ENCODE measurements around the gene TBC1D10B.
"Not testable (repeated sequence)": the region's sequence is repeated elsewhere in the genome, so short reads cannot be mapped to it uniquely, and the experiment has no call there.

Gene TBC1D10B

DNA sequence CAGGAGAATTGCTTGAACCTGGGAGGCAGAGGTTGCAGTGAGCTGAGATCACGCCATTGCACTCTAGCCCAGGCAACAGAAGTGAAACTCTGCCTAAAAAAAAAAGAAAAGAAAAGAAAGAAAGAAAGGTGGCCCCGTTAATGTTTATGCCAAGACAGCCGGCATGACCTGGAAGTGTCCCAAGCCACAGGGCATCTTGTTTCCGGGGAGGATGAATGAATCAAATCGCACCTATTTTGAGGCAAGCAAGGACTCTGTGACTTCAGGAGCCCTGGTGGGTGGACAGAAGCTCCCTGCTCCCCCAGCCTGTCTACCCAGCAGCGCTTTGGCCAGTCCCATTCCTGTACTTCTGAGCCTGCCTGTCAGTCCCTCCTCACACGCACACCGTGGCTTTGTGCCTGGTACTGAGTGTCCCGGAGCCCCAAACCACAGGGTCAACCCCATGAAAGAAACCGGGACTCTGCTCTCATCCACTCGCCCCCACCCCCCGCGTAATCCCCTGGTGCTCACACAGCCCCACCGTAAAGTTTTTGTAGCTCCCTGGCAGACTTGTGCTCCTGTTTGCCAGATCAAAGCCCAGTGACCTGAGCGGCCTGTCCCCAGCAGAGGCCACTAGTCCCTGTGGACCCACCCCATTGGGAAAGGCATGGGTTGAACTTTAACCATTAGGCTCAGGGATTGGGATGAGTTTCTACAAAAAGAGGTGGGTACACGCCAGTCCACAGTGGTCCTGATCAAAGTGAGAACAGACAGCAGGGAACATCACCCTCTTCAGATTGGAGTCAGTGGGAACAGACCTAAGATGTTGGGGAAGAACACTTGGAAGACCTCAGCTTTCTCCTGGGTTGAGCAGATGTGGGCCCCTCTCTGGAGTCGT lies 34.5 kb downstream of the TBC1D10B start:
- TF ChIP-seq POLR2AphosphoS5 (IDR thresholded peaks at IDR 0.05; ENCODE audit: low read depth, low read length): no peak
- TF ChIP-seq TAF1 (IDR thresholded peaks at IDR 0.05; ENCODE audit: borderline replicate concordance, low read depth, low read length): no peak
- TF ChIP-seq POLR2A (IDR thresholded peaks at IDR 0.05; ENCODE audit: low read depth, low read length): no peak
- no peak for FAIRE-seq
- DNase-seq (ENCODE audit: insufficient read length): no peak

DNA sequence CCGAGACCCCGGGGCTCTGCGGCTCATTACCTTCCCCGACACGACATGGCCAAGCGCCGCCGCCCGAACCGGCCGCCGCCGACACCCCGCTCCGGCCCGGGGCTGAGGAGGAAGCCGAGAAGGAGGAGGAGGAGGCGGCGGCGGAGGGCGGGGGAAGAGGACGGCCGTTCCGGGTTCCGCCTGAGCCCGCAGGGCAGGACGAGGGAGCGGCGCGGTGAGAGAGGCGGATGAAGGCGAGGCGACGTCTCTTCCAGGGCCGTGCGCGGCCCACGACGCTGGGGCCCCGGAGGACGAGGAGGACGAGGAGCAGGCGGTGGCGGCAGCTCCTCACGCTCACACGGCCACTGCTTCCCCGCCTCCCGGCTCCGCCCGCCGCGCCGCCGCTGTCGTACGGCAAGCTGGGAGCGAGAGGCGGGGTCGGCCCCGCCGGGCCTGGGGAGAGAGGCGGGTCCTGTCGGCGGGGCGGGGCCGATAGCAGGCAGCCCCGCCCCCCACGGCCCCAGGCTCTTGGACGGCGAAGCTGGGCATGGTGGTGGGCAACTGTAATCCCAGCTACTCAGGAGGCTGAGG lies 35.2 kb downstream of the TBC1D10B start:
- TF ChIP-seq POLR2AphosphoS5 (IDR thresholded peaks at IDR 0.05; ENCODE audit: low read depth, low read length) (peak; percentile 33; the same call in 1 of the 2 replicates), POLR2A (IDR thresholded peaks at IDR 0.05; ENCODE audit: low read depth, low read length) (peak; percentile 65; the same call in 1 of the 2 replicates), TAF1 (IDR thresholded peaks at IDR 0.05; ENCODE audit: borderline replicate concordance, low read depth, low read length) (0 out of 2 replicates have a peak, but pooled peaks have one; percentile 12)
- DNase-seq (ENCODE audit: insufficient read length): not testable (repeated sequence)
- FAIRE-seq: peak; percentile 73

DNA sequence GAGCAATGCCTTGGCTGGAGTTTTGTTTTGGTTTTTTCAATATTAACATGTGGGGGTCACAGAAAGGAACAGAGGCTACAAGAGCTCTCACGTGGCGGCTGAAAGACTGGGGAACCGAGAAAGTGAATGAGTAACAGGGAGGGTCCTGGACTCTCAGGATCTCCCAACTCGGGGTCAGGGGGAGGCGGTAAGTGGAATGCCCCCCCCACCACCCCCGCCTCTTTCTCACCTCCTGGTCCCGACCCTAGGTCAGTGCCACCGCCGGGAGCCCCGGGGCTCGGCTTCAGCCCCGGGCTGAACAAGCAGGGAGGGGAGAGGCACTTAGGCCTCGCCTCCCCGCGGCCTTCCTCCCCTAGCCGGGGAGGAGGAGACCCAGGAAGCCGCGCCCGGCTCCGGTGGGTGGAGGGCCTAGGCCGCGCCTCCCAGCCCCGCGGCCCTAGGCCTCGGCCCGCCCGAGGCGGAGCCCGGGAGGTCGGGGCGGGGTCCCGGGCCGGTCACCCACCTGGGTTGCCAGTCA lies 35.8 kb downstream of the TBC1D10B start:
- FAIRE-seq: not testable (repeated sequence)
- DNase-seq (ENCODE audit: insufficient read length): peak; percentile 49

DNA sequence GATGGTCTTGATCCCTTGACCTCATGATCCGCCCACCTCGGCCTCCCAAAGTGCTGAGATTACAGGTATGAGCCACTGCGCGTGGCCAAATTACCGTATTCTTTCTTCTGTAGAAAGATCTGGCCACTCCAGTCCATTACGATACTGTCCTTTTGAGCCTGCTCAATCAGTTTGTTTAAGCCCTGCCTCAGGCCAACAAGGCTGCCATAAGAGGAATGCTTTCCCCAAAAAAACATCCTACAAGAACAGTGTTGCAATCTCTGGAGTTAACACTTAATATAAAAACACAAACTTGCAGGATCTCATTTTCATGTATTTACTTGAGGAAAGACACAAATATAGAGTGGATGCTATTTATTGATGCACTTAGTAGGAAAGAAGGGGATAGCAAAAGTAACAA lies 46.1 kb downstream of the TBC1D10B start:
- FAIRE-seq; DNase-seq (ENCODE audit: insufficient read length): not testable (repeated sequence)

DNA sequence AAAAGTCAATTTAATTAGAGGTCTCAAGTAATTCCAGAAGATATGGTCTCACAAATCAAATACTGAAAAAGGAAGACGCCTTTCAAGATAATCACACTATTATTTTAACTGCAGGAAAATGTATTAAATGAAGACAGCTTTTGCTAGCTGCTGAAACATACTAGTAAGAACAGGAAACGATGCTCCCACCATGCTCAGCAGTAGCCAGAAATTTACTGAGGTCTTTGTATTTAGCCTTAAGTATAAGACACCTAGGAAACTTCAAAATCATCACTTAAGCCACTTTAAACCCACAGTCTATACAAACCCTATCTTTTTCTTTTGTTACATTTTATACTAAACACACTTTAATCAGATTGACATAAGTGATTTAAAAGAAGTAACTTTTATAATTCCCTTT lies 51.6 kb downstream of the TBC1D10B start:
- DNase-seq (ENCODE audit: insufficient read length); FAIRE-seq: not testable (repeated sequence)

DNA sequence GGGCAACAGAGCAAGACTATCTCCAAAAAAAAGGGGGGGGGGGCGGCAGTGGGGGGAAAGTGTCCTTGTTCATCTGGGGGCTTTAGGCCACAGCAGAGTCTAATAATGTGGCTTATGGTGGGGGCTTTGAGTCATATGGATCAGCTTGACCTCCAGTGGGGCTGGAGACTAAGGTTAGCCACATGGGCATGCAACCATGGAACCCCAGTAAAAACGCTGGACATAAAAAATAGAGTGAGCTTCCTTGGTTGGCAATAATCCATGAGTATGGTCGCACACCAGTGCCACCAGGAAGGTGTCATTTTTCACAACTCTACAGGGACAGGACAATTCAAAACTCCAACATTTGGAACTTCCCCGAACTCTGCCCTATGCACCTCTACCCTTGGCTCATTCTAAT lies 59.4 kb downstream of the TBC1D10B start:
- not testable (repeated sequence) for DNase-seq (ENCODE audit: insufficient read length); FAIRE-seq

DNA sequence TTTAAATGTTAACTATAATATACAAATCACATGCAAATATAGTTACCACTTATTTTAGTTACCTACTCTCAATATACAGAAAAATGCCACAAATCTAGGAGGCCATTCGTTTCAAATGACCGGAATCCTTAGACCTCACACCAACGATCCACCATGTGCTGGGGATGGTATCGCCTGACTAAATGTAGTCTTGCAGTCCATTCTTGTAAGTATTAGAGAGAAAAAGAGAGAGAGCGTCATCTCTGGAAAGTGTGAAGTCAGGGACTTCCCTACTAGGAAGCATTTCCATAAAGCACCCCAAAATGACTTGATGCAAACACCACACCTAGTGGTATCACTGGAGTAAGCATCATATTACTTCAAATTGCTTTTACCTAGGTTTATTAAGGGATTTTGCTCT lies 61.0 kb downstream of the TBC1D10B start:
- not testable (repeated sequence) for FAIRE-seq; DNase-seq (ENCODE audit: insufficient read length)

Data from GM12892 (cell line).